Activated naive CD4-positive, alpha-beta T cell treated with anti-CD3 and anti-CD28 coated beads, Interleukin-2, amount 50 U/mL, for 16 hours (primary cell): Measurements from ENCODE around the gene GIPC2.
A peak's percentile ranks its signal among the peaks of the same experiment; 100 is the strongest.
"Not testable (repeated sequence)": the region's sequence is repeated elsewhere in the genome, so short reads cannot be mapped to it uniquely, and the experiment has no call there.

Experiments used
- DNase-seq: peaks from one replicate; pipeline ENCODE4 v3.0.0-alpha.2; 2020

The GIPC2 gene

DNA sequence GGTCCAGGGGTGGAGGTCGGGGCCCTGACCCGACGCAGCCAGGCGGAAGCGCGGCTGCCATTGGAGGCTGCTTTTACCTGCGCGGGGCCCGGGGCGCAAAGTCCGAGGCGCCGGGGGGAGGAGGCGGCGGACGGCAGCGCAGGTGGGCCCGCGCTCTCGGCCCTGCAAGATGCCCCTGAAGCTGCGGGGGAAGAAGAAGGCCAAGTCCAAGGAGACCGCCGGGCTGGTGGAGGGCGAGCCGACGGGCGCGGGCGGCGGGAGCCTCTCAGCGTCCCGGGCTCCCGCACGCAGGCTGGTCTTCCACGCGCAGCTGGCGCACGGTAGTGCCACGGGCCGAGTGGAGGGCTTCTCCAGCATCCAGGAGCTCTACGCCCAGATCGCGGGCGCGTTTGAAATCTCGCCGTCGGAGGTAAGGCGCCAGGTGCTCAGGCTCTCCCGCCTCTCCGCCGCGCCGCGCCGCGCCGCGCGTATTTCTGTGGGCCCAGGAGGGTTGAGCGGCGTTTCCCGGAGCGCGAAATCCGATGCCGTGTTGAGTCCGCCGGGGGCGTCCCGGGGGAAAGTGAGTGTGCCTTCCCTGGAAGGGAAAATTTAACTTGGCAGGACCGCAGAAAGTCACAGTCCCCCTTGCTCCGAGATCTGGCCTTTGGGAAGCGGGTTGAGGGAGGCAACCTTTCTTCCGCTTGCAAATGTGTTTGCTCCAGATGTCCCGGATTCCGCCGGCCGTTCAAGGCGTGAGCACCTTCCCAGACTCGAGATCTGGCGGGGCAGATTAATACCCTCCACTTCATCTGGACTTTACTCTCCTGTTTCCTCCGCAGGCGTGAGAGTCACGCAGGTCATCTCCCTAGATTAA lies at the start of gene GIPC2:
TSS of gene GIPC2 (plus strand) at position 41 of the 853 bp plus-strand sequence. CDS start at position 170, 129 bp downstream.
- peak; percentile 40 for DNase-seq

GRCh38 chr1:77996734-77997133 lies 49.0 kb upstream of the GIPC2 start:
- no peak for DNase-seq

DNA sequence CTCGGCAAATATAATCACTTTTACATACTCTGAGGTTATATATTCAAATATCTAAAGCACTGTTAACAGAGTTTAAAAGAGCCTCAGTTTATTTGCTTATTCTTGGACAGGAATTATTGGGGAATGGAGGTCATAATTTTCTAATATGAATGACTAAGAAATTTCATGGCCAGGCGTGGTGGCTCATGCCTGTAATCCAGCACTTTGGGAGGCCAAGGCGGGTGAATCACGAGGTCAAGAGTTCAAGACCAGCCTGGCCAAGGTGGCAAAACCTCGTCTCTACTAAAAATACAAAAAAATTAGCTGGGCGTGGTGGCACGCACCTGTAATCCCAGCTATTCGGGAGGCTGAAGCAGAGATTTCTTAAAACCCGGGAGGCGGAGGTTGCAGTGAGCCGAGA lies 45.2 kb upstream of the GIPC2 start:
- not testable (repeated sequence) for DNase-seq

DNA sequence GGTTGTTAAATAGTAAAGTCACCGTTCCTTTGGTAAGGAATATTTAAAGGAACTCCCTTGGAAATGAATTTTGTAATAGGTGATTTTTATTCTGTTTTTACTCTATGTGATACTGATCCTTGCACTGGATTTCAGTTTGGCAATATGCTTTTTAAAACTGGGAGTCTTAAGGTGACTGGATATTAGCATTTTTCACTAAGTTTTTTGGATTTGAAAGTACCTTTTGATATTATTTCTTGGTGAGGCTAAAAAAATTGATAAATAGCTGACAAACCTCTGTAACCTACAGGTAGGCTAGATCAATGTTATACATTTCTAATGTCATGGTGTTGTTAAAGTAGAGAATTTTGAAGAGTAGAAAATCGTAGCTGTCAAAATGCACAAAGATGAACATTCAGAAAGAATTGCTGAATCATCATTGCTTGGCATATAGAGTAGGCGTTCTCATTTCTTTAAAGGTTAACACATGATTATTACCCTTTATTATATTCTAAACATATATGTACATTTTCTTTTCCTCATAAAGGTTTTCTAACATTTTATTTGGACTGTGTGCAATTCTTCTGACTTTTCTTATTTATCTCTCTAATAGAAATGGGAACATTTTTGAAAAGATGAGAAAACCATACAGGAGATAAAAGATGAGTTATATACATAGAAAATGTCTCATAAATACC lies 42.6 kb upstream of the GIPC2 start:
- DNase-seq = no peak

DNA sequence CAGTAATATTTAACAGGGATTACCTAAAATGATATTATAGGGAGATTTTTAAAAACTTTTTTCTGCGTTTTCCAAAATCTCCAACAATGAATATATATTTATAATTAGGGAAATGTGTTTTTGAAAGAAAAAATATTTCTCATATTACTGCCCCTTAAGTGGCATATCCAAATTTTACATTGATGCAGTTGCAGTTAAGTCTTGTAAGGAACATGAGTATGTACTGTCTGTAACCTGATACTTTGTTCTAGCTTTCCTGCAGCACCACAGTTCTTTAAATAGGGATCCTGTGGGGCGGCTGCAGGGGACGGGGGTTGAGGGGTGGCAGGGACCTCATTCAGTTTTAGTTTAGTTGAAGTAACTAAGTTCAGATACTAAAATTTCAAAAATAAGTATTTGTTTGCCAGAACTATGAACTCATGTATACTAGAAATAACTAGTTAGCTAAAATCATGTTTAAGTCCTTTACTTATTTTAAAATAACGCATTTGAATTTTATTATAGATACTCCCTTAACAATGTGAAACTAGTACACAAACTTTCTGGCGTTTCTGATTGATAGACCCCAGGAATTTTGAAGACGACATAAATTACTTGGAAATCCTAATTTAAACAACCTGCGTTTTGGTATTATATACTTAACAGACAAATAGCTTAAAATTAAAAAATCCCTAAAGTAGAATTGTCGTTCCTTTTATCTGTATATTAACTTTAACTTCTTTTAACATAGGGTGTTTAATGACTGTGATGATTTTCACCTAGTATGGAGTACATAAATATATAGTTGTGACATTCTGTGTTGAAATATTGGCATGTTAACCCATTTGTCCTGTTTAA lies 41.7 kb upstream of the GIPC2 start:
- peak; percentile 41 for DNase-seq

DNA sequence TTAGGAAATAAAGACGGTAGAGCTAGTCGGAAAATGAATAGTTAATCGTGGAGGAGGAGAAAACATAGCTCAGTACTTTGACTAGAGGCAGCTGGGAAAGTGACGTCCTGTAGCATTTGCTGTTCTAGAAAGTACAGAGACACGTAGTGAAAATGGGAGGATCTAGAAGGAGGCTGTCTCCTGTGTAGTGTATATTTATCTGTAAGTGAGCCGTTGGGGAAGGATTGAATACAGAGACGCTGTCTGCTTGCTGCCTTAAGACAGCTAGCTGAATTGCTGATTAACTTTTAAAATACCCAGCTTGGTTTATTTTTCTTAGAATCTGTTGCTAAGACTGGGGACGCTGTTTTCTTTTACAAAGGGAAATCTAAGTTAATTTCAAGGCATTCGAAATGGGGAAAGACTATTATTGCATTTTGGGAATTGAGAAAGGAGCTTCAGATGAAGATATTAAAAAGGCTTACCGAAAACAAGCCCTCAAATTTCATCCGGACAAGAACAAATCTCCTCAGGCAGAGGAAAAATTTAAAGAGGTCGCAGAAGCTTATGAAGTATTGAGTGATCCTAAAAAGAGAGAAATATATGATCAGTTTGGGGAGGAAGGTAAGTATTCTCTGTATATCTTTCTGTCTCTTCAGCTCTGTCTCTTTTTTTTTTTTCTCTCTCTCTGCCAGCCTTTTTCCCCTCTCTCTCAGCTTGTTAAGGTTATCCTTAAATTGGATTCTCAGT lies 40.9 kb upstream of the GIPC2 start, which contains the start of gene DNAJB4:
TSS of gene DNAJB4 (plus strand) at position 221 of the 729 bp plus-strand sequence. CDS start at position 393, 172 bp downstream.
- DNase-seq = peak; percentile 56

DNA sequence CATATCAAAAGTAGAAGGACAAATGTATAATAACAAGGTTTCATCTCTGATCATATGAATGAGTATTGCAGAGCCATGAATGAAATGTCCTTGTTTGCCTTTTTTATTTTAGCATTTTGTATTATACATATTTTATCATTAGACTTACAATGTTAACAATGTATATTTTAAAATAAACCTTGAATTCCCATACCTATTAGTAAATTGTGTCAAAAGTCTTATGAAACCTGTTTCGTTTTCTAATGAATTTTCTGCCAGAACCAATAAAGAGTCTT lies 40.4 kb upstream of the GIPC2 start:
- DNase-seq = no peak

DNA sequence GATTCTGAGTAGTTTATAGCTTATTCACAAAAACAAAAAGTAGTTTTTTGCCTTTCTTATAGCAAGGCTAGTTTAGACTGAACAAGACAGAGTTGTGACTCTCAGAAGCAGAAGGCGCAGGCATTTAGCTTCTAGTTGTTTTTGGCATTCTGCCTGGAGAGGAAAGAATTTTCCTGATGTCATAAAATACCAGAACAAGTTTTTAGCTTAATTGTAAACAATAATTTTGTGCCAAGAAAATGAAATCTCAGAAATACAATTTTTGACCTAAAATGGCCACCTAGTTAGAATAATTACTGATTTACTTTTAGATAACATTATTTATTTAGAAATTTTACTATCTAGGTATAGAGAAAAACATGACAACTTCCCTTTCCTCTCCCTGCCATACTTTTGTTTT lies 40.0 kb upstream of the GIPC2 start:
- DNase-seq = no peak

- DNase-seq = no peak
Measured at GRCh38 chr1:78006521-78006920, 39.2 kb upstream of the GIPC2 start.

DNA sequence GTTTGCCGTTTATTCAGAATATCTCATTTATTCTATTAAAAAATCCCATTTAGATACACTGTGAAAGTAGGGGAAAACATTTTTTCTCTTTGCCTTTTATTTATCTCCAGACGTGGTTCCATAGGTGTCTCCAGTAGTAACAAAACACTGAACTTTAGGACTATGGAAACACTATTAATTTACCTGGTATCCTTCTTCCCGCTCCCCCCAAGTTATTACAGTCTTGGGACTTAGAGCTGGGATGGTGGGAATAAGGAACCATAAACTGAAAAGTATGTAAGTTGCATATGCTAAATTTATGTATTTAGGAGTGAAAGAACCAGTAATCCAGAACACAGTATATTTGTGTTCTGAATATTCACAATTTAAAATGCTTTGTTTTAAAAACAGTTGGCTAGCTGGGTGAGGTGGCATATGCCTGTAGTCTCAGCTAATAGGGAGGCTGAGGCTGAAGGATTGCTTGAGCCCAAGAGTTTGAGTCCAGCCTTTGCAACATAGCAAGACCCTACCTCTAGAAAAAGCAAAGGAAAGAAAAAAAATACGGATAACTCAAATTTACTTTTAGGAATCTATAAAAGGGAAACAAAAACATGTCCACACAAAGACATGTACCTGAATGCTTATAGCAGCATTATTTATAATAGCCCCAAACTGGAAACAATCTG lies 38.0 kb upstream of the GIPC2 start:
- DNase-seq = no peak

DNA sequence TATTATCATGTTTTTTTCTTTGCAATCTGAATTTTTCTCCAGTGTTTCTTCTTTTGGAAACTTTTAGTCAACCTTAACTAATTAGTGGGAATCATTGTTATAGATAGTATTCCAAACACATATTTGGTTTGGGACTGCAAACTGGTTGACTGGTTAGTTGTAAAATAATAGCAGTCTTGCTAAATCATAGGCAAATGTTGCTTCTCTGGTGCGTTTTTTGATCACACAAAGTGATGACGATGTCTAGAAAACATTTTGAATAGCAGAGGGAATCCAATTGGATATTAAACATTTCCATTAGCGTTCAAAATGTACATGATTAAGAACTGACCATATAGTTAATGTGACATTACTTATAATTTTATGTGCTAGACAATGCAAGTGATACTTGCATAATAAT lies 36.5 kb upstream of the GIPC2 start:
- no peak for DNase-seq

DNA sequence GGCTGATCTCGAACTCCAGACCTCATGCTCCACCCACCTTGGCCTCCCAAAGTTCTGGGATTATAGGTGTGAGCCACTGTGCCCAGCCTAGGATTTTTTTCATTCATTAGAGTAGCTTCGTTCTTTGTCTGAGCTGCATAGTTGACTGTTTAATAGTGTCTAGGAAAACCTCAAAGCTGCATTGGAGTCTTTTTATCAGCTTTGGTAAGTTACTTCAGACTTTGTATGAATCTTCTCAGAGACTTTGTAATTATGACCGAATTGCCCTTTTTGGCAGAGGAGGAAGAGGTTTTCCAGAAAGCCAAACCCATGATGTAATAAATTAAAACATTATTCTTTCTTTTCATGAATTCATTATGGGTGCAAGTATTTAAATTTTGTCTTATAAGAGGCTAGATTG lies 35.9 kb upstream of the GIPC2 start:
- no peak for DNase-seq

DNA sequence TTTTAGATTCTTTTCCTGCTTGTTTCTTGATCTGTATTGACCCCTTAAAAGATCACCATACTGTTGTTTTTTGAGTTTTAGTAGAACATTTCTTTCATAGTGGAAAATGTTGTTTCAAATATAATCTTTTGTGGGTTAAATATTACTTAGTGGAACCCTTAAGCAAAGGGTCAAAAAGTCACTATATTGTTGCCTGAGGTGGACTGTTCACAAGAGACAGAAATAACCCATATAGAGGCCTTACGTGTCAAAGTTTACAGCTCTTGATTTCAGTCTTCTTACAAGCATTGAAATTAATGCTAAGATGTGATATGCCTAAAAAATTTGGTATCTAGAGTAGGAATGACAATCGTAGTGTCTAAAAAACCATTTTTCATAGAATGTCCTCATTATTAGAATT lies 34.7 kb upstream of the GIPC2 start:
- DNase-seq = no peak

DNA sequence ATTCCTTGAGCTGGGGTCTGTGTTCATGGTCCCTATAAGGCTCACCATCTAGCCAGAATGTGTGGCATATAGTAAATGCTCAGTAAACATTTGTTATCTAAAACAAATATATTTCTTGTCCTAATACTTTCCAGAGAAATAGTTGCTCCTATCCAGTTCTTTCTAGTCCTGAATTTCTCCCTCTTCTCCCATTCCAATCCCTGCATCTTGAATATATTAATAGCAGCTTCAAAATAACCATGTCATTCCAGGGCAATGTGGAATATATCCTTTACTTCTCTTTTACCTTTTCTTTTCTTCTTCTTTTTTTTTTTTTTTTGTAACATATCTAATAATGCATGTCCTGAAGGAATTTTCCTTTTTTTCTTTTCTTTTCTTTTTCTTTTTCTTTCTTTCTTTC lies 30.6 kb upstream of the GIPC2 start:
- DNase-seq = no peak

DNA sequence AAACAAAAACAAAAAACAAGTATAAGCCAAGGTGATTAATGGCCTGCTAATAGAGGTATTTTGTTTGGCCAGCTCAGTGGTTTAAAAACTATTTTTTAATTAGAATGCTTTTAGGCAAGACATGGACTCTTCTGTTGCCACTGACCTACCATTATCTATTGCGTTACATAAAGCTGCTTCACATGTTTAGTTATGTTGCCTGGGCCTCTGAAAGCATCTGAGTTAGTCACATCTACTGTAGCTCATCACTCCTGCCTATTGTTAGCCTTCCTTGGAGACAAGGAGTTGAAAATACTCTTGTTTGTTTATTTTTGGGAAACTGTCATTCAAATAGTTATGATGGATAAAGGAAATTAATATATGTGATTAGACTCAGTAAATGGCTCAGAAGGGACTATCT lies 26.7 kb upstream of the GIPC2 start:
- no peak for DNase-seq

DNA sequence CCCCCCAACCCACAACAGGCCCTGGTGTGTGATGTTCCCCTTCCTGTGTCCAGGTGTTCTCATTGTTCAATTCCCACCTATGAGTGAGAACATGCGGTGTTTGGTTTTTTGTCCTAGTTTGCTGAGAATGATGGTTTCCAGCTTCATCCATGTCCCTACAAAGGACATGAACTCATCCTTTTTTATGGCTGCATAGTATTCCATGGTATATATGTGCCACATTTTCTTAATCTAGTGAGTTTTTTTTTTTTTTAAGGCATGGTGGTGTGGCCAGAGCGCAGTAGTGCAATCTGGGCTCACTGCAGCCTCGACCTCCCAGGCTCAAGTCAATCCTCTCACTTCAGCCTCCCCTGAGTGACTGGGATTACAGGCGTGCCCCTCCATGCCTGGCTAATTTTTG lies 24.6 kb upstream of the GIPC2 start:
- DNase-seq = not testable (repeated sequence)

- DNase-seq = no peak
Measured at GRCh38 chr1:78029793-78030192, 16.0 kb upstream of the GIPC2 start.

DNA sequence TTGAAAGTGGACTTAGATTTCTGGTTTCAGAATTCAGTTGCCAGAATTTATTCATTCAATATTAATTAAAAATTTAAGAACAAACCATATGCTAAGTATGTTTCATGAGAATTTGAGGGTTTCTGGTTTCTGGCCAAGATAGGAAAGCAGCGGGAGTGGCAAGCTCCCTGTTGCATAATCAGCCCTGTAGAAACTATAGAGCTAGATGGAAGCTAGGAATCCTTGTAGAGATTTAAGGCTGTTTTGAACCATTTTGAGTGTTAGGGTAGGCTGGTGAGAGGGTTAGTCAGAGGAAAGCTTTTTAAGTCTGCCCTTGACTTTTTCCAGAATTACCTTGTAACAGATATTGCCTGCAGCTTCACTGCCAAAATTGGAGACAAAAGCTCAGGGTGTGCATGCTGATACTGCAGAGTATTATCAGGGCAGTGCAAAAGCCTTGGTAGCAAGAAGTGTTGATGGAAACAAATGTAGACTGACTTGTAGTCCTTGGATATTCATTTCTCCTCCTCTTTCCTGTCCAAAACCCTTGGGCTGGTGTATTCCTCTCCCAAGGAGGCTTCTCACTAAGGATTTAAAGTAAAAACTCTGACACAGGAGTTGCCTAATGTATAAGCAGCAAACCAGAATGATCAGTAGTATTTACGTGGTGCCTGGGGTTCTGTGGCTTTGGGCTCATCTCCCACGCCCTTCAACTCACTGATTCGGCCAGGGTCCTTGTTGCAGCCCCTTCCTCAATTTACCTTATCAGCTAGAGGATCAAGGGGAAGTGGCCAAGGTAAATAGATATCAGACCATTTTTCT lies 12.6 kb upstream of the GIPC2 start:
- no peak for DNase-seq

DNA sequence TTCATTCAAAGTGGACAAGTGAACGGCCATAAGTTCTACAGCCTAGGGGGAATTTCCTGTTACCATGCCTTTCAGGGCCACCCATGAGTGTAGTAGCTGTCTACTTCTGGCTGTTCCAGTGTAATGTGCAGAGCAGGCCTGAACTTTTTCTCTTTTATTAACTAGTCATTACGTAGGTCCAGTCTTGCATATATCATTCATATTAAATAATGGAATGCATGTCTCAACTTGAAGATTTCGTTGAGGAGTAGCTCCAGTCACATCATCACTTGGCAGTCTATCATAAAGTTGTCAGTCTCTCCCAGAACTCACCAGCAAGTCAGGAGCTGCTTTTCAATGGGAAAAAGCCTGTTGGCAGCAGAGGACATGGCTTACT lies 12.0 kb upstream of the GIPC2 start:
- DNase-seq = no peak

DNA sequence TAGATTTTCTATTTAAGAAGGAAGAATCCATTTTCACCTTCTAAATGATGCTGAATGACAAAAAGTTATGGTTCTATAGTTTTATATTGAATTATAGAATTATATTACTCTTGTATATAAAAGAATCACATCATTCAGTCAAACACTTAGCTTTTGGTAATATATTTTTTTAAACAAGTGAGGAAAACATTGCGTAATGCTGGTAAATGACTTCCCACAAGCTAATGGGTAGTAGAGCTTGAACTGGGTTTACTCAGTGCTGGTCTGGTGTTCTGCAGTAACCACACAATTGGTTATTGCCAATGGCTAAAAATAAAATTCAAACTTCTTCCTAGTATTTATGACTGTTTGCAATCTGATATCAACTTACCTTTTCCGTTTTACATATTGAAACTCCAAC lies 10.6 kb upstream of the GIPC2 start:
- DNase-seq = no peak

DNA sequence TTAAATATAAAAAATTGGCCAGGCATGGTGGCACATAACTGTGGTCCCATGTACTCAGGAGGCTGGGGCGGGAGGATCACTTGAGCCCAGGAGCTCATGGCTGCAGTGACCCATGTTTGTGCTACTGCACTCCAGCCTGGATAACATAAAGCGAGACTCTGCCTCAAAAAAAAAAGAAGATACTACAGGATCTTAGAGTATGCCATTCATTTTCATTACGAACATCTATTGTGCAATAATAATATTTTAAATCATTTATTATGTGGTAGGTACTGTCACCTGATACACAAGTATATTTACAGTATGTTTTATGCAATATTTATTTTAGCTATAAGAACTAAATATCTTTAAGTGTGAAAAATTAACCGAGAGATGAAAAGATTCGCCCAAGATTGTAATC lies 9.3 kb upstream of the GIPC2 start:
- DNase-seq = no peak

- no peak for DNase-seq
Measured at GRCh38 chr1:78038071-78038470, 7.7 kb upstream of the GIPC2 start.
